MM.1S (cell line): ENCODE measurements around the gene SDR9C7.
"Not testable (repeated sequence)": the region's sequence is repeated elsewhere in the genome, so short reads cannot be mapped to it uniquely, and the experiment has no call there.

Source experiments
- DNase-seq: peaks from one replicate; pipeline ENCODE4 v3.0.0-alpha.2; 2015
- H2AFZ ChIP-seq: fragments of 300-600 bp; sonication (generic); 2 replicates; pipeline ENCODE4 v1.6.0; 2016; ENCODE audit warnings: antibody characterized with exemption, low read length
- H3F3A ChIP-seq: fragments of 300-600 bp; sonication (generic); 2 replicates; pipeline ENCODE4 v1.6.1; 2016; ENCODE audit warnings: mild to moderate bottlenecking, antibody characterized with exemption, low read length, moderate library complexity, mixed read lengths; ENCODE audit not compliant: insufficient read depth
- H3K27ac ChIP-seq: fragments of 300-600 bp; sonication (generic); 2 replicates; pipeline ENCODE4 v1.5.1; 2016; ENCODE audit warnings: mild to moderate bottlenecking, low read length
- H3K27me3 ChIP-seq: fragments of 300-600 bp; sonication (generic); replicated peaks from 2 replicates; pipeline ENCODE4 v1.6.0; 2016; ENCODE audit warnings: low read length; ENCODE audit not compliant: insufficient read depth
- H3K36me3 ChIP-seq: fragments of 300-600 bp; sonication (generic); replicated peaks from 2 replicates; pipeline ENCODE4 v1.6.1; 2016; ENCODE audit warnings: mild to moderate bottlenecking, low read length, mixed read lengths; ENCODE audit not compliant: insufficient read depth
- H3K4me1 ChIP-seq: fragments of 300-600 bp; sonication (generic); 2 replicates; pipeline ENCODE4 v1.6.1; 2016; ENCODE audit warnings: low read length, mixed read lengths
- H3K4me2 ChIP-seq: fragments of 300-600 bp; sonication (generic); 2 replicates; pipeline ENCODE4 v1.6.0; 2016; ENCODE audit warnings: low read depth, low read length
- H3K4me3 ChIP-seq: fragments of 300-600 bp; sonication (generic); 2 replicates; pipeline ENCODE4 v1.5.1; 2016; ENCODE audit warnings: low read length, mixed read lengths
- H3K79me2 ChIP-seq: fragments of 300-600 bp; sonication (generic); 2 replicates; pipeline ENCODE4 v1.6.1; 2016; ENCODE audit warnings: mixed run types, low read length, mixed read lengths
- H3K9ac ChIP-seq: fragments of 300-600 bp; sonication (generic); 2 replicates; pipeline ENCODE4 v1.6.1; 2016; ENCODE audit warnings: low read length, mixed read lengths
- H3K9me2 ChIP-seq: fragments of 300-600 bp; sonication (generic); replicated peaks from 2 replicates; pipeline ENCODE4 v1.6.1; 2016; ENCODE audit warnings: mild to moderate bottlenecking, low read length, mixed read lengths; ENCODE audit not compliant: insufficient read depth
- H3K9me3 ChIP-seq: fragments of 300-600 bp; sonication (generic); replicated peaks from 2 replicates; pipeline ENCODE4 v1.6.1; 2016; ENCODE audit warnings: mild to moderate bottlenecking, low read length, mixed read lengths; ENCODE audit not compliant: insufficient read depth
- H4K20me1 ChIP-seq: fragments of 300-600 bp; sonication (generic); 2 replicates; pipeline ENCODE4 v1.6.1; 2016; ENCODE audit warnings: mild to moderate bottlenecking, low read length, moderate library complexity, mixed read lengths; ENCODE audit not compliant: insufficient read depth

SDR9C7 gene

DNA sequence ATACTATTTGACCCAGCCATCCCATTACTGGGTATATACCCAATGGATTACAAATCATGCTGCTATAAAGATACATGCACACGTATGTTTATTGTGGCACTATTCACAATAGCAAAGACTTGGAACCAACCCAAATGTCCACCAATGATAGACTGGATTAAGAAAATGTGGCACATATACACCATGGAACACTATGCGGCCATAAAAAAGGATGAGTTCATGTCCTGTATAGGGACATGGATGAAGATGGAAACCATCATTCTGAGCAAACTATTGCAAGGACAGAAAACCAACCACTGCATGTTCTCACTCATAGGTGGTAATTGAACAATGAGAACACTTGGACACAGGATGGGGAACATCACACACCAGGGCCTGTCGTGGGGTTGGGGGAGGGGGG, 40.0 kb upstream of the SDR9C7 start:
- DNase-seq, H3K27me3 ChIP-seq, H4K20me1 ChIP-seq, H3K9me2 ChIP-seq, H3K4me1 ChIP-seq, H3K4me2 ChIP-seq, H3K4me3 ChIP-seq, H3K9me3 ChIP-seq, H3K27ac ChIP-seq, H2AFZ ChIP-seq, H3K36me3 ChIP-seq, H3F3A ChIP-seq, H3K79me2 ChIP-seq, H3K9ac ChIP-seq: not testable (repeated sequence)

- H3K4me1 ChIP-seq, DNase-seq, H3K9ac ChIP-seq, H3K79me2 ChIP-seq, H2AFZ ChIP-seq, H3K4me2 ChIP-seq, H3K9me2 ChIP-seq, H4K20me1 ChIP-seq, H3F3A ChIP-seq, H3K36me3 ChIP-seq, H3K4me3 ChIP-seq, H3K9me3 ChIP-seq, H3K27me3 ChIP-seq, H3K27ac ChIP-seq: not testable (repeated sequence)
These were observed 34.7 kb upstream of the SDR9C7 start for GRCh38 chr12:56968910-56969309.

DNA sequence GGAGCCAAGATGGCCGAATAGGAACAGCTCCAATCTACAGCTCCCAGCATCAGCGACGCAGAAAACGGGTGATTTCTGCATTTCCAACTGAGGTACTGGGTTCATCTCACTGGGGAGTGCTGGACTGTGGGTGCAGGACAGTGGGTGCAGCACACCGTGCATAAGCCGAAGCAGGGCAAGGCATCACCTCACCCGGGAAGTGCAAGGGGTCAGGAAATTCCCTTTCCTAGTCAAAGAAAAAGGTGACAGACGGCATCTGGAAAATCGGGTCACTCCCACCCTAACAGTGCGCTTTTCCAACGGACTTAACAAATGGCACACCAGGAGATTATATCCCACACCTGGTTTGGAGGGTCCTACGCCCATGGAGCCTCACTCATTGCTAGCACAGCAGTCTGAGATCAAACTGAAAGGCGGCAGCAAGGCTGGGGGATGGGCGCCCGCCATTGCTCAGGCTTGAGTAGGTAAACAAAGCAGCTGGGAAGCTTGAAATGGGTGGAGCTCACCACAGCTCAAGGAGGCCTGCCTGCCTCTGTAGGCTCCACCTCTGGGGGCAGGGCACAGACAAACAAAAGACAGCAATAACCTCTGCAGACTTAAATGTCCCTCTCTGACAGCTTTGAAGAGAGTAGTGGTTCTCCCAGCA, 31.9 kb upstream of the SDR9C7 start:
- not testable (repeated sequence) for H3K4me3 ChIP-seq, H3K4me2 ChIP-seq, H3K27ac ChIP-seq, H3K4me1 ChIP-seq, H3K9me3 ChIP-seq, H4K20me1 ChIP-seq, H2AFZ ChIP-seq, DNase-seq, H3F3A ChIP-seq, H3K9ac ChIP-seq, H3K27me3 ChIP-seq, H3K9me2 ChIP-seq, H3K36me3 ChIP-seq, H3K79me2 ChIP-seq

DNA sequence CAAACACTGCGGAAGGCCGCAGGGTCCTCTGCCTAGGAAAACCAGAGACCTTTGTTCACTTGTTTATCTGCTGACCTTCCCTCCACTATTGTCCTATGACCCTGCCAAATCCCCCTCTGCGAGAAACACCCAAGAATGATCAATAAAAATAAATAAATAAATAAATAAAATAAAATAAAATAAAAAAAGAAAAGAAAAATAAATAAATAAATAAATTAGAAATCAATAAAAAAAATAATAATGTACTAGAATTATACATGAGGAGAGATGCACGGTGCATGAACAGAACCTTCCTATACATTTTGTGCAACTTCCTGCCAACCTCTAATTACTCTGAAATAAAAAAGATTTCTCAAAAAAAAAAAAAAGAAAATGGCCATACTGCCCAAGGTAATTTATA, 30.9 kb upstream of the SDR9C7 start:
- H3K27me3 ChIP-seq, H2AFZ ChIP-seq, H3K9ac ChIP-seq, H3F3A ChIP-seq, H3K9me2 ChIP-seq, H3K36me3 ChIP-seq, DNase-seq, H3K79me2 ChIP-seq, H3K4me1 ChIP-seq, H3K4me2 ChIP-seq, H3K4me3 ChIP-seq, H4K20me1 ChIP-seq, H3K27ac ChIP-seq, H3K9me3 ChIP-seq: not testable (repeated sequence)

DNA sequence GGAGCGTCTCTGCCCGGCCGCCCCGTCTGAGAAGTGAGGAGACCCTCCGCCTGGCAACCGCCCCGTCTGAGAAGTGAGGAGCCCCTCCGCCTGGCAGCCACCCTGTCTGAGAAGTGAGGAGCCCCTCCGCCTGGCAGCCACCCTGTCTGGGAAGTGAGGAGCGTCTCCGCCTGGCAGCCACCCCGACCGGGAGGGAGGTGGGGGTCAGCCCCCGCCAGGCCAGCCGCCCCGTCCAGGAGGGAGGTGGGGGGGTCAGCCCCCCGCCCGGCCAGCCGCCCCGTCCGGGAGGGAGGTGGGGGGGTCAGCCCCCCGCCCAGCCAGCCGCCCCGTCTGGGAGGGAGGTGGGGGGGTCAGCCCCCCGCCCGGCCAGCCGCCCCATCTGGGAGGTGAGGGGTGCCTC, 29.3 kb upstream of the SDR9C7 start:
- not testable (repeated sequence) for H3K79me2 ChIP-seq, H3K27me3 ChIP-seq, DNase-seq, H4K20me1 ChIP-seq, H3K4me2 ChIP-seq, H3K9ac ChIP-seq, H3F3A ChIP-seq, H2AFZ ChIP-seq, H3K9me2 ChIP-seq, H3K4me1 ChIP-seq, H3K9me3 ChIP-seq, H3K36me3 ChIP-seq, H3K27ac ChIP-seq, H3K4me3 ChIP-seq

GRCh38 chr12:56962247-56962646, 28.0 kb upstream of the SDR9C7 start:
- H3K79me2 ChIP-seq, H2AFZ ChIP-seq, H3K9me3 ChIP-seq, H3K9ac ChIP-seq, DNase-seq, H3K4me3 ChIP-seq, H3K36me3 ChIP-seq, H3K4me2 ChIP-seq, H3F3A ChIP-seq, H3K27me3 ChIP-seq, H3K27ac ChIP-seq, H3K4me1 ChIP-seq, H3K9me2 ChIP-seq, H4K20me1 ChIP-seq: not testable (repeated sequence)
